Activated naive CD4-positive, alpha-beta T cell treated with anti-CD3 and anti-CD28 coated beads, Interleukin-2, amount 50 U/mL, for 24 hours (primary cell): Measurements from ENCODE around the gene STARD9.
"Not testable (repeated sequence)": the region's sequence is repeated elsewhere in the genome, so short reads cannot be mapped to it uniquely, and the experiment has no call there.

Source experiments
- H3K27ac Mint-ChIP-seq: one replicate; pipeline ENCODE4 v1.8.0; 2021; ENCODE audit warnings: mild to moderate bottlenecking, mixed read lengths
- H3K27me3 Mint-ChIP-seq: one replicate; pipeline ENCODE4 v1.8.0; 2021; ENCODE audit warnings: mixed read lengths
- H3K36me3 Mint-ChIP-seq: one replicate; pipeline ENCODE4 v1.8.0; 2021; ENCODE audit warnings: mixed read lengths
- H3K4me1 Mint-ChIP-seq: one replicate; pipeline ENCODE4 v1.8.0; 2021; ENCODE audit warnings: mixed read lengths
- H3K4me3 Mint-ChIP-seq: one replicate; pipeline ENCODE4 v1.8.0; 2021; ENCODE audit warnings: mild to moderate bottlenecking, mixed read lengths
- H3K9me3 Mint-ChIP-seq: one replicate; pipeline ENCODE4 v1.8.0; 2021; ENCODE audit warnings: mixed read lengths

Gene STARD9

GRCh38 chr15:42650208-42651066 is 75.0 kb downstream of the STARD9 start:
- Mint-ChIP-seq H3K27me3 (no peaks in the 10 kb centered on the region), H3K9me3 (no peaks in the 10 kb centered on the region), H3K27ac (no peak overlapping the region), H3K36me3 (no peaks in the 10 kb centered on the region), H3K4me1 (peaks cover 8% of the 10 kb centered on the region), H3K4me3 (no peak overlapping the region)

DNA sequence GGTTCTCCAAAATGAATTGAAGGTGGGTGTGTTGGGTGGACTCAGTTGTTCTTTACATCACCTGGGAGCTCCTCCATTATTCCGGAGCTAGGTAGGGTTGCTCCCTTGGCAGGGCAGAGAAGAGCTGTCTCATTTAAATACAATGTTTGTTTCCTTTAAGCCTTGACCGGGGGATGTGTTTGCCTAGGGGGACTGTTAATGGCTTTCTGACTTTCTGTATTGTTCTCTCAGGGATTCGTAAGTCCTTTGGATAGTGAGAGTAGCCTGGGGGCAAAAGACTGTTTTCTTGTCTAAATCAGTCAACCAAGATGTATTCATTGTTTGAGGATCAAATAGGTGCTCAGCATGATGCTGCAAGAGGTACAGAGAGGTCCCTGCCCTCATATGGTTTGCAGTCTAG is 90.4 kb downstream of the STARD9 start:
- no peaks in the 10 kb centered on the region for H3K9me3 Mint-ChIP-seq
- H3K27me3 Mint-ChIP-seq: no peaks in the 10 kb centered on the region
- H3K4me1 Mint-ChIP-seq: no peaks in the 10 kb centered on the region
- no peak overlapping the region for H3K27ac Mint-ChIP-seq
- H3K36me3 Mint-ChIP-seq: peaks cover 3% of the 10 kb centered on the region
- H3K4me3 Mint-ChIP-seq: no peak overlapping the region

GRCh38 chr15:42667855-42668254 is 92.4 kb downstream of the STARD9 start:
- peaks cover 3% of the 10 kb centered on the region for H3K36me3 Mint-ChIP-seq
- H3K27me3 Mint-ChIP-seq: no peaks in the 10 kb centered on the region
- H3K27ac Mint-ChIP-seq: no peak overlapping the region
- H3K4me3 Mint-ChIP-seq: no peak overlapping the region
- H3K9me3 Mint-ChIP-seq: no peaks in the 10 kb centered on the region
- no peaks in the 10 kb centered on the region for H3K4me1 Mint-ChIP-seq

DNA sequence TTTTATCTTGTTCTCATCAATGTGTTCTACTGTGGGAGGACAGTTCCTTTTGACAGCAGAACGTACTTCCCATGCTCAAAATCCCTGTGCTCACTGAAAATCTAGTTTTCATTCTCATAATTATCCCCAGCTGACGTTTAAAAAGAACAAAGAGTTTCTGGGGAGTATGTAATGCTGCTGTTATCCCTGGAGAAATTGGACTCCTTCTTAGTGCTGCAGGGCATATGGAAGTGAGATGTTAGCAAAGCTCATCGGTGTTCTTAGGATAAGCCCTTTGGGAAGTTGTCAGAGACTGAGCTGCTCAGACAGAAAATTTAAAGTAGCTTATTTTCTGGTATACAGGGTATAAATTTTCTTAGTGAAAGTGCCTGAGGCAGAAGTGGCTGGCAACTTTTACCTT is 95.0 kb downstream of the STARD9 start:
- H3K27me3 Mint-ChIP-seq: no peaks in the 10 kb centered on the region
- H3K4me3 Mint-ChIP-seq: no peak overlapping the region
- H3K27ac Mint-ChIP-seq: no peak overlapping the region
- H3K36me3 Mint-ChIP-seq: peaks cover 2% of the 10 kb centered on the region
- H3K4me1 Mint-ChIP-seq: no peaks in the 10 kb centered on the region
- no peaks in the 10 kb centered on the region for H3K9me3 Mint-ChIP-seq

- H3K9me3 Mint-ChIP-seq: no peaks in the 10 kb centered on the region
- no peak overlapping the region for H3K4me3 Mint-ChIP-seq
- H3K4me1 Mint-ChIP-seq: no peaks in the 10 kb centered on the region
- H3K36me3 Mint-ChIP-seq: peaks cover 2% of the 10 kb centered on the region
- H3K27me3 Mint-ChIP-seq: no peaks in the 10 kb centered on the region
- no peak overlapping the region for H3K27ac Mint-ChIP-seq
These were observed 97.0 kb downstream of the STARD9 start for GRCh38 chr15:42672444-42672843.

DNA sequence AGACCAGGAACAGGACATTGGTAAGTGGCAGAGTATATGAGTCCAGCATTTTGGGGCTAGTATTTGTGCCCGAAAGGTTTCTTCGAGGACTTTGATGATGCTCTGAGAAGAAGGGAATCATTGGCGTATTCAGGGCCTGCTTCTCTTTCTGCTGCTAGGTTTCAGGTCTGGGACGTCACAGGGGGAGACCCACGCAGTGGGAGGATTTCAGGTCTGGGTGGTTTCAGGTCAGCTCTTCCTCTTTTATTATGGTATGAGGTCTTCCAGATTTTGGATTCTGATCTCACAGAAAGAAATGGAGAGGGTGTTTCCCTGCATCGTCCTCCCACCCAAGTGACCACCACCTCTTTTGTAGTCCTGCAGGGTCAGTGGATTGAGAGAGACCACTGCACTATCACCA is 99.1 kb downstream of the STARD9 start:
- Mint-ChIP-seq H3K36me3 (no peaks in the 10 kb centered on the region), H3K4me3 (no peak overlapping the region), H3K4me1 (no peaks in the 10 kb centered on the region), H3K27ac (no peak overlapping the region), H3K9me3 (no peaks in the 10 kb centered on the region), H3K27me3 (no peaks in the 10 kb centered on the region)

DNA sequence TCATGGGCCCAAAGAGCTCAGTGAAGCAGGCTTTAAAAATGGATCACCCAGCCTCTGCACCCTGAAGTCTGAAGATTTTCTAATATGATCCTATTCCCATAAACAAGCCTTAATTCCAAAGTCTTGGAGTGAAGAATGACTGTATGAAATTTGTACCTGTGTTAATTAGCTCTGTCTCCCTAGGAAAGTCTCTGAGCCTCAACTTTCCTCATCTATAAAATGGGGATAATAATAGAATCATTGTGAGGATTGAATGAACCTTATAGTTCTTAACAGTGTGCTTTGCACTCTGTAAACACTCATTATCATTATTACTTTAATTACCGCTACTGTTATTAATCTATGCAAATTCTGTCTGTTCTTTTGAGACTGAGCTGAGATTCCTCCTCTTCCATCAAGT is 99.6 kb downstream of the STARD9 start:
- H3K36me3 Mint-ChIP-seq: no peaks in the 10 kb centered on the region
- H3K9me3 Mint-ChIP-seq: no peaks in the 10 kb centered on the region
- H3K27ac Mint-ChIP-seq: no peak overlapping the region
- no peak overlapping the region for H3K4me3 Mint-ChIP-seq
- H3K27me3 Mint-ChIP-seq: no peaks in the 10 kb centered on the region
- H3K4me1 Mint-ChIP-seq: no peaks in the 10 kb centered on the region

DNA sequence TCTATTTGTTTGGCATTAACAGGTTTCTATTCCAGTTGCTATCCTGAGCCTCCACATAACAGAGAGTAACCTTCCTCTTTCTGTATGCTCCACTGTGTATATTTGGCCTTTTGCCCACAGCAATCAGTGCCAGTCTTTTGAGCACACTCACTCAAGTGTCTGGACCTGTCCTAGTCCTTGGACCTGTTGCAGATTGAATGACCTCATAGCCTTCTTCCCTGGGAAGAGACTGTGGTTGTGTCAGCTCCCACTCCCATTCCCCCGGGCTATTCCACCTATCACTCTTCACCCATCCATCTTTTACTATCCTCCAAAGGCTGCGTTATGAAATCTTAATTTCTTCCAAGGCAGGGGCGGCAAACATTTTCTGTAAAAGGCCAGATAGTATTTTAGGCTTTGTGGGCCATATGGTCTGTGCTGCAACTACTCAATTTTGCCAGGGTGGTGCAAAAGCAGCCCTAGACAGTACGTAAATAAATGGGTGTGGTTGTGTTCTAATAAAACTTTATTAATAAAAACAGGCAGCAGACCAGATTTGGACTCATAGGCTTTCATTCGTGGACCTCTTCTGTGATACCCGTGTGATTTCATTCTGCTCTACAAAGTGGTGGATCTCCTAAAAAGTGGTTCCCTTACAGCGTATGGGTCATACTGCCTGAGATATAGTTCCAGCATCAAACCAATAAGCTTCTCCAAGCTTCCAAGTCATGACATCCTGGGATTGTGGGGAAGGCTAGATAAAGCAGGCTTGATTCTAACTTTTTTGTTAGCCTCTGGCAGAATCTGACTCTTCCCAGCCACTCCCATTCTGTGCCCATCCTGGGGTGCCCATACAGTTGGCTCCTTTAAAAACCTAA is 104.1 kb downstream of the STARD9 start:
- H3K27me3 Mint-ChIP-seq: no peaks in the 10 kb centered on the region
- H3K9me3 Mint-ChIP-seq: no peaks in the 10 kb centered on the region
- no peak overlapping the region for H3K27ac Mint-ChIP-seq
- H3K36me3 Mint-ChIP-seq: no peaks in the 10 kb centered on the region
- no peaks in the 10 kb centered on the region for H3K4me1 Mint-ChIP-seq
- H3K4me3 Mint-ChIP-seq: no peak overlapping the region

DNA sequence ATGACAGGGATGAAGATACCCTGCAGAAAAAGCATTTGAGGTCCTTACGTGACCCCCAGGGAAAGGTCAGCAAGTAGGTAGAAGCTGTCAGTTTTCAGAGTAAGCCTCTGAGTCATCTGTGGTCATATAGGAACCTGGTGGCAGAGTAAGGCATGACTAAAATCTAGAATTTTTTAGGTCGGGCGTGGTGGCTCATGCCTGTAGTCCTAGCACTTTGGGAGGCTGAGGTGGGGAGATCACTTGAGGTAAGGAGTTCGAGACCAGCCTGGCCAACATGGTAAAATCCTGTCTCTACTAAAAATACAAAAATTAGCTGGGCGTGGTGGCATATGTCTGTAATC is 104.7 kb downstream of the STARD9 start:
- H3K4me1 Mint-ChIP-seq, H3K36me3 Mint-ChIP-seq, H3K27ac Mint-ChIP-seq, H3K27me3 Mint-ChIP-seq, H3K4me3 Mint-ChIP-seq, H3K9me3 Mint-ChIP-seq: not testable (repeated sequence)

DNA sequence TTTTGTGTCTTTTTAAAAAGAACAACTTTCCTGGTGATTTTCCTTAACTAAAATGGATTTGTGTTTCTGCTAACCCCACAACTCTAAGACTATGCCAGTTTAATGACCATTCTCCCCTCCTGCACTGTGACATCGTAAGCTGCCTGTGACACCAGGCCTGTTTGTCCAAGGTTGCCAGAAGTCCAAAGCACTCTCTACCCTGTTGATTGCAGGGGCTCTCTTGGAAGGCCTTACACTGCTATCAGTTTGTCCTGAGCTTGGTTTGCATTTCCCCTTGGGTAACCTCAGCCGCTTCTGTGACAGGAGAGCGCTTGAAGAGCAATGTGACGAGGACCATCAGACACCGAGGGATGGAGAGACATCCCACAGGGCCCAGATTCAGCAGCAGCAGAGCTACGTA is 105.7 kb downstream of the STARD9 start:
- no peaks in the 10 kb centered on the region for H3K27me3 Mint-ChIP-seq
- no peak overlapping the region for H3K4me3 Mint-ChIP-seq
- no peak overlapping the region for H3K27ac Mint-ChIP-seq
- no peaks in the 10 kb centered on the region for H3K9me3 Mint-ChIP-seq
- H3K4me1 Mint-ChIP-seq: no peaks in the 10 kb centered on the region
- H3K36me3 Mint-ChIP-seq: no peaks in the 10 kb centered on the region

DNA sequence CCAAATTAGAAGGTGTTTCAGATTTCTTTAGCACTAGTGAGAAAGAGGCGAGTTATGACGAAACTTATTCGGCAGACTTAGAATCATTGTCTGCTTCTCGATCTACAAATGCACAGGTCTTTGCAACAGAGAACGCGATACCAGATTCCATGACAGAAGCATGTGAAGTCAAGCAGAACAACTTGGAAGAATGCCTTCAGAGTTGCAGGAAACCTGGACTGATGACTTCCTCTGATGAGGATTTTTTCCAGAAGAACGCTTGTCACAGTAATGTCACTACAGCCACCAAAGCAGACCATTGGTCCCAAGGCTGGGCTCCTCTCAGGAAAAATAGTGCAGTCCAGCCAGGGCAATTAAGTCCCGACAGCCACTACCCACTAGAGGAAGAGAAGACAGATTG is 110.9 kb downstream of the STARD9 start:
- Mint-ChIP-seq H3K4me3 (no peak overlapping the region), H3K36me3 (no peaks in the 10 kb centered on the region), H3K9me3 (no peaks in the 10 kb centered on the region), H3K4me1 (peaks cover under 1% of the 10 kb centered on the region), H3K27ac (no peak overlapping the region), H3K27me3 (no peaks in the 10 kb centered on the region)

GRCh38 chr15:42687740-42688139 is 112.3 kb downstream of the STARD9 start:
- Mint-ChIP-seq H3K27me3 (no peaks in the 10 kb centered on the region), H3K4me1 (peaks cover 4% of the 10 kb centered on the region), H3K36me3 (no peaks in the 10 kb centered on the region), H3K9me3 (no peaks in the 10 kb centered on the region), H3K27ac (no peak overlapping the region), H3K4me3 (no peak overlapping the region)

- no peaks in the 10 kb centered on the region for H3K9me3 Mint-ChIP-seq
- H3K27ac Mint-ChIP-seq: no peak overlapping the region
- no peak overlapping the region for H3K4me3 Mint-ChIP-seq
- no peaks in the 10 kb centered on the region for H3K36me3 Mint-ChIP-seq
- H3K4me1 Mint-ChIP-seq: peaks cover 4% of the 10 kb centered on the region
- no peaks in the 10 kb centered on the region for H3K27me3 Mint-ChIP-seq
These were observed 112.9 kb downstream of the STARD9 start for GRCh38 chr15:42688301-42688700.

DNA sequence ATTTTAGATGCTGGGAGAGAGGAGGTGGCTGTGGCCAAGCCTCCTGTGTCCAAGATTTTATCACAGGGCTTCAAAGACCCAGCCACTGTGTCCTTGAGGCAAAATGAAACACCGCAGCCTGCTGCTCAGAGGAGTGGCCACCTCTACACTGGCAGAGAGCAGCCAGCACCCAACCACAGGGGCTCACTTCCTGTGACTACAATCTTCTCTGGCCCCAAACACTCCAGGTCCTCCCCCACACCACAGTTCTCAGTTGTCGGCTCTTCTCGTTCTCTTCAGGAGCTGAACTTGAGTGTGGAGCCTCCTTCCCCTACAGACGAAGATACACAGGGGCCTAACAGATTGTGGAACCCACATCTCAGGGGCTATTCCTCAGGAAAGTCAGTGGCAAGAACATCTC is 115.9 kb downstream of the STARD9 start:
- no peaks in the 10 kb centered on the region for H3K27me3 Mint-ChIP-seq
- H3K27ac Mint-ChIP-seq: no peak overlapping the region
- H3K9me3 Mint-ChIP-seq: no peaks in the 10 kb centered on the region
- H3K4me1 Mint-ChIP-seq: peaks cover 4% of the 10 kb centered on the region
- no peak overlapping the region for H3K4me3 Mint-ChIP-seq
- H3K36me3 Mint-ChIP-seq: no peaks in the 10 kb centered on the region

DNA sequence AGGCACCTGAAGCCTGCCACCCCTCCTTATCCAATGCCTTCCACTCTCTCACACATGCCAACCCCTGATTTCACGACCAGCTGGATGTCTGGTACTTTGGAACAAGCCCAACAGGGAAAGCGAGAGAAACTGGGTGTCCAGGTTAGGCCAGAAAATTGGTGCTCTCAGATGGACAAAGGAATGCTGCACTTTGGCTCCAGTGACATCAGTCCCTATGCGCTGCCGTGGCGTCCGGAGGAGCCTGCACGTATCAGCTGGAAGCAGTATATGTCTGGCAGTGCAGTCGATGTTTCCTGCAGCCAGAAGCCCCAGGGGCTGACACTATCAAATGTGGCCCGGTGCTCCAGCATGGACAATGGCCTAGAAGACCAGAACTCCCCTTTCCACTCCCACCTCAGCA is 116.4 kb downstream of the STARD9 start:
- Mint-ChIP-seq H3K36me3 (no peaks in the 10 kb centered on the region), H3K4me1 (peaks cover 4% of the 10 kb centered on the region), H3K9me3 (no peaks in the 10 kb centered on the region)

GRCh38 chr15:42692536-42692935 is 117.1 kb downstream of the STARD9 start:
- H3K9me3 Mint-ChIP-seq: no peaks in the 10 kb centered on the region
- no peak overlapping the region for H3K4me3 Mint-ChIP-seq
- H3K36me3 Mint-ChIP-seq: no peaks in the 10 kb centered on the region
- peaks cover 4% of the 10 kb centered on the region for H3K4me1 Mint-ChIP-seq
- no peak overlapping the region for H3K27ac Mint-ChIP-seq
- no peaks in the 10 kb centered on the region for H3K27me3 Mint-ChIP-seq

More for the DNA sequence above, 116.4 kb downstream of the STARD9 start:
- no peak overlapping the region for H3K27ac Mint-ChIP-seq
- no peak overlapping the region for H3K4me3 Mint-ChIP-seq
- no peaks in the 10 kb centered on the region for H3K27me3 Mint-ChIP-seq
